H1 (cell line): Measurements from ENCODE around the gene SGMS1. TPM values are rescaled to one million over a fixed set of nuclear protein-coding genes. Genes with fewer than 3 reads are reported as not detected.
A peak's percentile ranks its signal among the peaks of the same experiment; 100 is the strongest.

Experiments used
- CTCF ChIA-PET: fragments of 300-600 bp; sonication (Branson Sonifier 250); formaldehyde crosslinking; loops from one replicate; lab custom pipeline; 2021; ENCODE audit not compliant: partially characterized antibody; lab: Charles Lee
- POLR2A ChIA-PET: fragments of 300-600 bp; sonication (Branson Sonifier 250); formaldehyde crosslinking; loops from one replicate; lab custom pipeline; 2021; ENCODE audit warnings: inconsistent platforms; ENCODE audit not compliant: partially characterized antibody; lab: Charles Lee
- DNase-seq, 2 experiments: peaks; one replicate each; pipeline versions ENCODE4 v3.0.0 to v3.0.0-alpha.2; 2010 to 2022; ENCODE audit warnings: low spot score in 2 of 2, low read depth in 1 of 2, mixed read lengths in 1 of 2
- FAIRE-seq: peaks from 2 replicates; lab custom pipeline; 2011; peaks lifted over from hg19 to GRCh38; lab: Jason Lieb, UNC
- H2AFZ ChIP-seq: 2 replicates; pipeline ENCODE4 v1.8.1; 2012; ENCODE audit warnings: low read length, inconsistent platforms
- H2AK5ac ChIP-seq: 2 replicates; pipeline ENCODE4 v1.6.1; 2013; ENCODE audit warnings: low read depth, low read length
- H2BK120ac ChIP-seq: replicated peaks from 2 replicates; pipeline ENCODE3; 2013; ENCODE audit warnings: low read depth, low read length, inconsistent platforms
- H2BK12ac ChIP-seq: 2 replicates; pipeline ENCODE4 v1.6.1; 2013; ENCODE audit warnings: low read depth, low read length
- H2BK15ac ChIP-seq: 2 replicates; pipeline ENCODE4 v1.6.1; 2013; ENCODE audit warnings: low read length
- H2BK20ac ChIP-seq: 2 replicates; pipeline ENCODE4 v1.6.1; 2013; ENCODE audit warnings: low read length
- H2BK5ac ChIP-seq: 2 replicates; pipeline ENCODE4 v1.6.1; 2013; ENCODE audit warnings: low read depth, low read length
- H3K14ac ChIP-seq: 2 replicates; pipeline ENCODE4 v1.6.1; 2013; ENCODE audit warnings: inconsistent platforms; ENCODE audit not compliant: insufficient read length
- H3K18ac ChIP-seq: 2 replicates; pipeline ENCODE4 v1.6.1; 2013; ENCODE audit warnings: low read length; ENCODE audit errors: extremely low read depth
- H3K23ac ChIP-seq: 2 replicates; pipeline ENCODE4 v1.6.1; 2013; ENCODE audit warnings: inconsistent platforms; ENCODE audit not compliant: insufficient read length
- H3K23me2 ChIP-seq: 2 replicates; pipeline ENCODE4 v1.6.1; 2013; ENCODE audit warnings: low read depth, low read length
- H3K27ac ChIP-seq: 2 replicates; pipeline ENCODE4 v1.6.1; 2011; ENCODE audit warnings: low read depth, low read length, inconsistent platforms
- H3K27me3 ChIP-seq, 4 experiments: replicated peaks in 1 of 4; 1 replicate in 1 of 4; 2 replicates in 3 of 4; pipeline versions ENCODE4 v1.6.1 to v1.8.1; 2011 to 2013; ENCODE audit warnings: low read length in 3 of 4, mild to moderate bottlenecking in 3 of 4, inconsistent platforms in 2 of 4, mixed read lengths in 2 of 4, moderate library complexity in 1 of 4; ENCODE audit not compliant: control insufficient read depth in 3 of 4, insufficient read depth in 3 of 4; ENCODE audit errors: extremely low read depth in 1 of 4
- H3K36me3 ChIP-seq, 4 experiments: 2 replicates each; pipeline versions ENCODE4 v1.6.1 to v1.8.1; 2011 to 2013; ENCODE audit warnings: mild to moderate bottlenecking in 4 of 4, low read length in 3 of 4, moderate library complexity in 2 of 4, control low read depth in 1 of 4, inconsistent platforms in 1 of 4; ENCODE audit not compliant: insufficient read depth in 4 of 4, control insufficient read depth in 2 of 4
- H3K4ac ChIP-seq: replicated peaks from 2 replicates; pipeline ENCODE3; 2013; ENCODE audit warnings: low read length, low read depth, mixed read lengths, inconsistent platforms; ENCODE audit not compliant: insufficient read length
- H3K4me1 ChIP-seq, 4 experiments: replicated peaks in 1 of 4; 1 replicate in 1 of 4; 2 replicates in 3 of 4; pipeline versions ENCODE4 v1.6.1 to v1.8.1; 2011 to 2013; ENCODE audit warnings: low read length in 3 of 4, inconsistent platforms in 2 of 4, mixed read lengths in 1 of 4; ENCODE audit not compliant: insufficient read depth in 4 of 4, control insufficient read depth in 3 of 4
- H3K4me2 ChIP-seq, 2 experiments: 2 replicates each; pipeline versions ENCODE4 v1.6.1 to v1.8.1; 2011 to 2013; ENCODE audit warnings: low read depth in 2 of 2, low read length in 2 of 2, control low read depth in 1 of 2, inconsistent platforms in 1 of 2, mild to moderate bottlenecking in 1 of 2; ENCODE audit not compliant: insufficient read depth in 1 of 2
- H3K4me3 ChIP-seq, 4 experiments: fragments of 200-600, 300-600 bp in 1 of 4; sonication (generic), shearing (Covaris generic), sonication (Bioruptor Twin) in 1 of 4; 2 replicates each; pipeline versions ENCODE4 v1.5.1 to v1.8.1; 2011 to 2016; ENCODE audit warnings: low read length in 4 of 4, low read depth in 3 of 4, control low read depth in 2 of 4, inconsistent platforms in 2 of 4, mild to moderate bottlenecking in 2 of 4, mixed read lengths in 1 of 4, moderate library complexity in 1 of 4; ENCODE audit not compliant: insufficient read depth in 2 of 4; ENCODE audit errors: extremely low read depth in 1 of 4
- H3K56ac ChIP-seq: replicated peaks from 2 replicates; pipeline ENCODE3; 2013; ENCODE audit warnings: low read depth, mild to moderate bottlenecking, mixed read lengths, low read length, inconsistent platforms; ENCODE audit not compliant: insufficient read length
- H3K79me1 ChIP-seq: 2 replicates; pipeline ENCODE4 v1.6.1; 2013; ENCODE audit warnings: low read depth, low read length, control low read depth
- H3K79me2 ChIP-seq, 2 experiments: 2 replicates each; pipeline versions ENCODE4 v1.6.1 to v1.8.1; 2012 to 2013; ENCODE audit warnings: low read length in 2 of 2, mild to moderate bottlenecking in 2 of 2, inconsistent platforms in 1 of 2; ENCODE audit not compliant: insufficient read depth in 2 of 2, control insufficient read depth in 1 of 2
- H3K9ac ChIP-seq, 4 experiments: replicated peaks in 1 of 4; 1 replicate in 1 of 4; 2 replicates in 3 of 4; pipeline versions ENCODE4 v1.6.1 to v1.8.1; 2011 to 2013; ENCODE audit warnings: low read depth in 3 of 4, low read length in 3 of 4, control low read depth in 2 of 4, mild to moderate bottlenecking in 2 of 4, moderate library complexity in 2 of 4, inconsistent platforms in 1 of 4; ENCODE audit errors: extremely low read depth in 1 of 4
- H3K9me3 ChIP-seq, 2 experiments: 2 replicates each; pipeline versions ENCODE4 v1.6.1 to v1.8.1; 2012 to 2013; ENCODE audit warnings: mild to moderate bottlenecking in 2 of 2, moderate library complexity in 2 of 2, control low read depth in 1 of 2, inconsistent platforms in 1 of 2, low read depth in 1 of 2, low read length in 1 of 2, mixed read lengths in 1 of 2; ENCODE audit not compliant: insufficient read depth in 2 of 2
- H4K20me1 ChIP-seq, 2 experiments: replicated peaks in 1 of 2; 2 replicates each; pipeline versions ENCODE3 to v1.8.1; 2011 to 2013; ENCODE audit warnings: inconsistent platforms in 2 of 2, low read length in 2 of 2, mild to moderate bottlenecking in 1 of 2; ENCODE audit not compliant: insufficient read depth in 2 of 2, control insufficient read depth in 1 of 2
- H4K5ac ChIP-seq: 2 replicates; pipeline ENCODE4 v1.6.1; 2013; ENCODE audit warnings: low read length, low read depth, mixed read lengths, inconsistent platforms; ENCODE audit not compliant: insufficient read length
- H4K8ac ChIP-seq: 2 replicates; pipeline ENCODE4 v1.8.0; 2013; ENCODE audit warnings: mild to moderate bottlenecking, moderate library complexity, low read length, inconsistent platforms; ENCODE audit not compliant: insufficient read depth; ENCODE audit errors: extremely low read depth
- H4K91ac ChIP-seq: replicated peaks from 2 replicates; pipeline ENCODE3; 2013; ENCODE audit warnings: low read length, mixed read lengths, inconsistent platforms; ENCODE audit not compliant: insufficient read length
- RAD21 ChIP-seq, 2 experiments: IDR thresholded peaks in 1 of 2; conservative IDR thresholded peaks in 1 of 2; 2 replicates each; pipeline ENCODE4 v1.6.1; 2011; ENCODE audit warnings: low read depth in 2 of 2, low read length in 2 of 2, improper control_type of control experiment in 1 of 2, inconsistent platforms in 1 of 2, mild to moderate bottlenecking in 1 of 2, moderate library complexity in 1 of 2
- SP2 ChIP-seq: IDR thresholded peaks from 2 replicates; pipeline ENCODE4 v1.6.1; 2012; ENCODE audit warnings: mild to moderate bottlenecking, low read length, inconsistent platforms
- TBP ChIP-seq: IDR thresholded peaks from 2 replicates; pipeline ENCODE4 v1.6.1; 2011; ENCODE audit warnings: low read depth, low read length, improper control_type of control experiment
- WGBS, 2 experiments: shearing (Covaris generic) in 1 of 2; methylation state at CpG; one replicate each; pipeline versions ENCODE4 v1.1.6 to v1.1.7; 2013 to 2015; ENCODE audit warnings: low lambda C conversion rate in 2 of 2, mixed read lengths in 2 of 2, inconsistent platforms in 1 of 2, low coverage in 1 of 2, missing lambda C conversion rate in 1 of 2; ENCODE audit not compliant: insufficient replicate concordance in 2 of 2, insufficient coverage in 1 of 2, insufficient read length in 1 of 2; ENCODE audit errors: extremely low coverage in 1 of 2, missing lambda C conversion rate in 1 of 2; 5-methylcytosine and 5-hydroxymethylcytosine counted together
- polyA plus RNA-seq, 7 experiments: library from polyadenylated mRNA; depleted of rRNA in 3 of 7; stranded (reverse) in 5 of 7; unstranded in 2 of 7; fragments of >200 nt in 5 of 7; fragments of 200-250 nt in 2 of 7; gene quantifications; 1 replicate in 5 of 7; 2 replicates in 1 of 7; 4 replicates in 1 of 7; pipeline versions ENCODE4 v1.2.1 to v1.2.3, GENCODE V29; 2011 to 2013; ENCODE audit warnings: missing spikeins in 2 of 7, mixed read lengths in 2 of 7
- total RNA-seq: library from RNA; stranded (reverse); fragmentation: NEBNext Ultra II Directional; extraction: Animal tissue kit (Norgen Biotek cat#: 25700); gene quantifications from 2 replicates; pipeline ENCODE4 v1.2.1, GENCODE V29; 2021
- TF ChIP-seq, protein P1 (sequence below), 3 experiments: IDR thresholded peaks; 1 replicate in 2 of 3; 2 replicates in 1 of 3; pipeline versions ENCODE4 v1.5.1 to v1.6.1; 2011; ENCODE audit warnings: low read length in 3 of 3, mild to moderate bottlenecking in 3 of 3, inconsistent platforms in 2 of 3, low read depth in 1 of 3, moderate library complexity in 1 of 3; ENCODE audit not compliant: insufficient read depth in 1 of 3; ENCODE audit errors: control extremely low read depth in 1 of 3

Gene SGMS1
- total and polyA plus RNA-seq, 2 of the 8 experiments (the other 6 are each of a cell fraction or from before 2014, with no cell fraction given): 6.0 to 15.6 TPM

DNA sequence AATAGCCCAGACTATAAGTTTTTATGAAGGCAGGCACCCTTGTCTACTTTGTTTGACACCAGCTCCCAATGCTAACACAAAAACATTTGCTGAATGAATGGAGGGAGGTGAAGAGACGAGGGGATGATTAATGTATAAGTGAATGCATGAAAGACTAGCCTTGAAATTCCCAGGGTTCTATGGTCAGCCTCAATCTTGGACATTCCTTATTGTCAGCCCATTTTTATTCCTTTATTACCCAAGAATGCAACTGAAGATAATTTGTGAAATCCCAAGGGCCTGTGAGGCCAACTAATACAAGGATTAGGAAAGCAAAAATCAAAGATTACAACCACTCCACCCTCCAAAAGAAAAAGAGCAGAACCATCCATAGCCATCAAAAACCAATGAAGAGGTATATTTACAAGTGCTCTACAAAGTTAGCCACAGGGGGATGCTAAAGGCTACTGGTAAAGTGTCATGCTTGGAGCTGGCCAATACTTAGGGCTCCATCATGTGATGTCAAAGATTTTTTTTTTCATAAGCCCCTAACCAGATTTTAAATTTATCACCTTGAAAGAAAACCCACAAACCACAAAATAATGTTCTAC, 332.4 kb downstream of the SGMS1 start:
- POLR2A ChIA-PET: no interaction called here
- Histone ChIP-seq H3K79me2 (no peaks in the 10 kb centered on the region), H3K23ac (no peak overlapping the region), H2BK12ac (no peak overlapping the region), H2BK20ac (no peak overlapping the region), H3K4me3 (no peak overlapping the region), H3K36me3 (no peaks in the 10 kb centered on the region), H2BK15ac (no peak overlapping the region), H3K14ac (no peak overlapping the region), H3K27ac (no peak overlapping the region), H3K9ac (no peak overlapping the region), H4K8ac (no peak overlapping the region), H3K4ac (no peak overlapping the region), H2AK5ac (no peak overlapping the region), H4K5ac (no peak overlapping the region), H2AFZ (no peak overlapping the region), H3K18ac (no peak overlapping the region), H4K20me1 (no peaks in the 10 kb centered on the region), H3K9me3 (no peaks in the 10 kb centered on the region), H2BK120ac (no peak overlapping the region), H3K79me1 (no peaks in the 10 kb centered on the region), H3K4me2 (no peak overlapping the region), H3K23me2 (no peaks in the 10 kb centered on the region), H2BK5ac (no peak overlapping the region), H3K27me3 (no peaks in the 10 kb centered on the region), H4K91ac (no peak overlapping the region), H3K56ac (no peak overlapping the region), H3K4me1 (no peaks in the 10 kb centered on the region)
- no peak for FAIRE-seq
- TF ChIP-seq RAD21 (IDR thresholded peaks at IDR 0.05 in 1 of 2, conservative IDR thresholded peaks at IDR 0.05 in 1 of 2; ENCODE audit: low read depth in 2 of 2, low read length in 2 of 2) (peak; percentile 72 to 77), TBP (no peak), SP2 (no peak)
- TF ChIP-seq, protein P1, sequence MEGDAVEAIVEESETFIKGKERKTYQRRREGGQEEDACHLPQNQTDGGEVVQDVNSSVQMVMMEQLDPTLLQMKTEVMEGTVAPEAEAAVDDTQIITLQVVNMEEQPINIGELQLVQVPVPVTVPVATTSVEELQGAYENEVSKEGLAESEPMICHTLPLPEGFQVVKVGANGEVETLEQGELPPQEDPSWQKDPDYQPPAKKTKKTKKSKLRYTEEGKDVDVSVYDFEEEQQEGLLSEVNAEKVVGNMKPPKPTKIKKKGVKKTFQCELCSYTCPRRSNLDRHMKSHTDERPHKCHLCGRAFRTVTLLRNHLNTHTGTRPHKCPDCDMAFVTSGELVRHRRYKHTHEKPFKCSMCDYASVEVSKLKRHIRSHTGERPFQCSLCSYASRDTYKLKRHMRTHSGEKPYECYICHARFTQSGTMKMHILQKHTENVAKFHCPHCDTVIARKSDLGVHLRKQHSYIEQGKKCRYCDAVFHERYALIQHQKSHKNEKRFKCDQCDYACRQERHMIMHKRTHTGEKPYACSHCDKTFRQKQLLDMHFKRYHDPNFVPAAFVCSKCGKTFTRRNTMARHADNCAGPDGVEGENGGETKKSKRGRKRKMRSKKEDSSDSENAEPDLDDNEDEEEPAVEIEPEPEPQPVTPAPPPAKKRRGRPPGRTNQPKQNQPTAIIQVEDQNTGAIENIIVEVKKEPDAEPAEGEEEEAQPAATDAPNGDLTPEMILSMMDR (IDR thresholded peaks at IDR 0.05; ENCODE audit: control extremely low read depth in 1 of 3, insufficient read depth in 1 of 3, low read depth in 1 of 3, low read length in 3 of 3): peak in 2 of 3 experiments; percentile 46 to 47; a peak in 3 of 4 replicates
- 85% methylated on average over 1 of the region's 1 CpG; no CpG with 5 or more reads in 1 of the 2 experiments for WGBS, 2 experiments
- CTCF ChIA-PET: interaction anchor here (0.7 kb wide), 2 partner anchors 20 to 244 kb away, joined by 3 read pairs; no protein-coding TSS in a partner anchor
- no peak for DNase-seq
